GM18909 (cell line): ENCODE data around the gene RAB8A.
"Not testable (repeated sequence)": the region's sequence is repeated elsewhere in the genome, so short reads cannot be mapped to it uniquely, and the experiment has no call there.

Experiments
- ATAC-seq: cut with Tn5 transposase; IDR thresholded peaks from one replicate; pipeline ENCODE4 v1.9.1; 2021; ENCODE audit warnings: mild to moderate bottlenecking; ENCODE audit not compliant: unreplicated experiment, poor library complexity

RAB8A gene

GRCh38 chr19:16077984-16078758, 33.5 kb upstream of the RAB8A start:
- no peak for ATAC-seq

DNA sequence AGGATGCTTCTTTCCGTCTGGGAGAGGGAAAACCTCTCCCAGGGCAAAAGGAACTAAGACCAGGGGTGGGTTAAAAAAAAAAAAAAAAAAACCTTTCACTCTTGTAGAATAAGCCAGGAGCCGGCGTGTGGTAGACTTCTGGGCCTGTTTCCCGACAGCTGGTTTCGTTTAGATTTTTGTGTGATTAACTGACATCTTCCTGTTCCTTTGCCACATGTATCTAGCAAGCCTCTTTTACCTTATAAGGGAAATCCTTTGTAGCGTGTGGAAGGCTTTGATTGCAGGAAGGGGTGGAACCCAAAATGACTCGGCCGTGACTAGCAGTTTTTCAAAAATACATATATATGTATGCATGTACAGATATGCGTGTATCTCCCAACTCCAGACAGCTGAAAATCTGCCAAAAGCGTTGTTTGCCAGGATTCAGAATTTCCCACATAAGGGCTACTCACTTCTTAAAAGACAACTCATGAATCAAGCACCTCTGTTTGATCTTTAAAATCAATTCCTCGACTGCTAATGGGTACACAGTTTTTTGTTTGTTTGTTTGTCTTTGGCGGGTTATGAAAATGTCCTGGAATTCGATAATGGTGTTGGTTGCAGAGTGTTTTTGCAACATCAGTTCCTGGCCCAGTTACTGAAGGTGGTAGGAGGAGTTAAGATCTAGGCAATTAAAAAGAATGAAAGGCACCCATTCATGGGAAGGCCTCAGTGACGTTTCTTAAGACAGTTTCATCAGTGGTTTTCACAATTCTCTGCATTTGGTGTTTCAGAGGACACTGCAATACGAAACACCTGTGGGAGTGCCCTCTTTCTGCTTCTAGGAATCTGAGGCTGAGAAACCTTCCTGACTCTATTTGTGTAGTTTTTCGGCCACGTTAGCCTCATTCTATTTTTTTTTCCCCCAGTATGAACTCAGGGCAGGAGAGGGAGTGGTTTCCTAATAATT, 32.7 kb upstream of the RAB8A start:
- peak; percentile 27 for ATAC-seq

DNA sequence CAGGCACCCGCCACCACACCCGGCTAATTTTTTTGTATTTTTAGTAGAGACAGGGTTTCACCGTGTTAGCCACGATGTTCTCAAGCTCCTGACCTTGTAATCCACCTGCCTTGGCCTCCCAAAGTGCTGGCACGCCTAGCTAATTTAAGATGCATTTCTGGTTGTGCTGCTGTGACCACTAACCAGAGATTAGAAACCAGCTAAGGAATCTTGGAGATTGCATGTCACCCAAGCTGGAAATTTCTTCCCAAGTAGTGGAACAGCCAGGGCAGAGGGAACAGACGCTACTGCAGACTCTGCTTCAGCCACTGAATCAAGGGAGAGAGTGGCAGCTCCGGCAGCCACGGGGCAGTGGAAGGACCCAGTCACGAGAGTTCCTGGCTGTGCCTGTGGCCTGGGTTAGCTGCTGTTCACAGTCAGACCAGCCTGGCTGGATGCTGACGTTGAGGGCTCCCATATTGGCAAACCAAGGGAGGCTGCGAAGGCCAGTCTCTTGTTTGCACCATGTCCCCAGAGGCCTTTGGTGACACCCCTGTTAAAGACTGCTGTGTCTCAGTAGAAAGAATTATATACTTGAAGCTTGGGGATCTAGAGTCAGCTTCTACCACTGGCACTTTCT, 27.5 kb upstream of the RAB8A start:
- no peak for ATAC-seq

DNA sequence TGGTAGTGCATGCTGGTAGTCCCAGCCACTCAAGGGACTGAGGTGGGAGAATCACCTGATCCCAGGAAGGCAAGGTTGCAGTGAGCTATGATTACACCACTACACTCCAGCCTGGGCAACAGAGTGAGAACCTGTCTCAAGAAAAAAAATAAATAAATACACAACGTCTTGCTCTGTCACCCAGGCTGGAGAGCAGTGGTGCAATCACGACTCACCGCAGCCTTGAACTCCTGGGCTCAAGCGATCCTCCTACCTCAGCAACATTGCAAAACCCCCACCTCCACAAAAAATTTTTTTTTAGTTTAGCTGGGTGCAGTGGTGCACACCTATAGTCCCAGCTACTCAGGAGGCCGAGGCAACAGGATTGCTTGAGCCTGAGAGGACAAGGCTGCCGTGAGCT, 26.6 kb upstream of the RAB8A start:
- ATAC-seq = no peak

- ATAC-seq = not testable (repeated sequence)
Measured at GRCh38 chr19:16087404-16087803, 24.3 kb upstream of the RAB8A start.

- no peak for ATAC-seq
Measured at GRCh38 chr19:16087940-16088339, 23.7 kb upstream of the RAB8A start.

DNA sequence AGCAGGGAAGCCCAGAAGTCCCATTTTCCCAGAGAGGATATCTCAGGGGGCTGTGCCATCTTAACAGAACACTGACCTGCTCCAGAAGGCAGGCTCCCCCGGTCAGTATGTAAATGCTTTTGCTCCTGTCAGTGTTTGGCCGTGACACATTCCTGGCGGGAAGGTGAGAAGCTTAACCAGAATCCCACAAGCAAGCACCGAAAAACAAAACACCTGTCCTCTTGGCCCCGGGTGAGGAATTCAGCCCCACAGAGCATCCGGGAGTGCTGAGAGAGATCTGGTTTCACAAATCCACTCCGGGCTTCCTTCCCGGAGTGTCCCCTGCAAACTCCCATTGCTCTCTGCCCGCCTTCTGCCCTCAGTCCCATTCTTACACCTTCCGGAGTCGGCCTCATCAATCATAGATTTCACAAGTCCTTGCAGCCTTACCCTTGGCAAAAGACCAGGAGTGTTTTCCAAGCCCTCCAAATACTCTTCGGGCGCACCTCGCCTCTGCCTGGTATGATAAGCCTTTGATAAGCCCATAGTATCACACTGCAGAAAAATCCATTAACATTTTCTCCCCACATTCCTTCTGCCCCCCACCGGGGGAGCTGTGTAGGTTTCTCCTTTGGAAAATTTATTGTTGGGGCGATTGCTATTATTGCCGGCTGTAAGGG, 23.2 kb upstream of the RAB8A start:
- ATAC-seq = no peak

GRCh38 chr19:16089010-16089846, 22.5 kb upstream of the RAB8A start:
- ATAC-seq = no peak

GRCh38 chr19:16091546-16092475, 19.9 kb upstream of the RAB8A start:
- no peak for ATAC-seq

- ATAC-seq = no peak
Measured at GRCh38 chr19:16094360-16095070, 17.2 kb upstream of the RAB8A start.

DNA sequence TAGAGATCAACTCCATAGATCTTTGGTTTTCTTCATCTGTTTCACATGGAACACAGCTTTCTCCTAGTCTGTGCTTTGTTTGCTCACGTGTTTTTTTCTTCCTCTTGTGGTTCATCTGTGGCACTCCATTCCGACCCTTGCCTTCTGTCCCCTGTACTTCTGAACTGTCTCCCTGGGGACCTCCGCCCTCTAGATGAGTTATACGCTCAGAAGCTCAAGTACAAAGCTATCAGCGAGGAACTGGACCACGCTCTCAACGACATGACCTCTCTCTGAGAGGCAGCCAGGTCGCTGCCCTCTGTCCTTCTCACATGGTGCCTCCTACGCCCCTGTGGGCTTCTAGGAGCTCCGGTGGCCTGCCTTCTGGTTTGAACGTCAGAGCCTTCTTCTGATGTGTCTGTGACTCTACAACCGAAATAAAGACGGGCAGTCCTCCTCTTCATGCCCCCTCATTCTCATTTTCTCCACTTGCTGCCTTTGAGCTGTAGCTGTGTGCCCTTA, 16.6 kb upstream of the RAB8A start:
- ATAC-seq = no peak

GRCh38 chr19:16096280-16096855, 15.3 kb upstream of the RAB8A start:
- ATAC-seq = no peak

- no peak for ATAC-seq
Measured at GRCh38 chr19:16098416-16098768, 13.3 kb upstream of the RAB8A start.

GRCh38 chr19:16098821-16099220, 12.9 kb upstream of the RAB8A start:
- ATAC-seq = no peak

DNA sequence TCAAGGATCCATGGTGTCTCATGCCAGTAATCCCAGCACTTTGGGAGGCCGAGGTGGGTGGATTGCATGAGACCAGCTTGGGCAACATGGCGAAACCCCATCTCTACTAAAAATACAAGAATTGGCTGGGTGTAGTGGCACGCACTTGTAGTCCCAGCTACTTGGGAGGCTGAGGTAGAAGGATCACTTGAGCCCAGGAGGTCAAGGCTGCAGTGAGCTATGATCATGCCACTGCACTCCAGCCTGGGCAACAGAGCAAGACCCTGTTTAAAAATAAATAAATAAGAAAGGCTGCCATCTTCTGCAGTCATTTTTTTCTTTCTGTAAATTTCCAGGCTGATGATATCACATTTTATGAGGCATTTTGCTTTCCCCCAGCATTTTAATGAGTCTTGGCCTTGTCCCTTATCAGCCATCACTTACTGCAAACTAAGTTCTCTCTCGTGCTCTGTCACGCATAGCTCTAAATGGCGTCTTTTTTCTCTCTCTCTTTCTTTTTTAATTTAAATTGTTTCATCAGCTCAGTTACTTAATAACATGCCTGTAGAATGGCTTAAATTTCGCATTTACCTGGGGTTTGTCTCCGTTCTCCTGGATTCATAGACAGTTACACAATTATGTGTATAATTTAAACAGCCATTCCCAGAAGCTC, 12.2 kb upstream of the RAB8A start:
- not testable (repeated sequence) for ATAC-seq

DNA sequence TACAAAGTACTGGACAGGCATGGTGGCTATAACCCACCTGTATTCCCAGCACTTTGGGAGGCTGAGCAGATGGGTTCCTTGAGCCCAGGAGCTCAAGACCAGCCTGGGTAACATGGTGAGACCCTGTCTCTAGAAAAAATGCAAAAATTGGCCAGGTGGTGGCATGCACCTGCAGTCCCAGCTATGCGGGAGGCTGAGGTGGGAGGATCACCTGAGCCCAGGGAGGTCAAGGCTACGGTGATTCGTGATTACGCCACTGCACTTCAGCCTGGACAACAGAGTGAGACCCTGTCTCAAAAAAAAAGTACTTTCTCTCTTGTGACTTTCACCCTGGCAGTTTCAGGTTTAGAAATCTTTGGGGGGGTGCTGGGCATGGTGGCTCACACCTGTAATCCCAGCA, 11.2 kb upstream of the RAB8A start:
- ATAC-seq = no peak

DNA sequence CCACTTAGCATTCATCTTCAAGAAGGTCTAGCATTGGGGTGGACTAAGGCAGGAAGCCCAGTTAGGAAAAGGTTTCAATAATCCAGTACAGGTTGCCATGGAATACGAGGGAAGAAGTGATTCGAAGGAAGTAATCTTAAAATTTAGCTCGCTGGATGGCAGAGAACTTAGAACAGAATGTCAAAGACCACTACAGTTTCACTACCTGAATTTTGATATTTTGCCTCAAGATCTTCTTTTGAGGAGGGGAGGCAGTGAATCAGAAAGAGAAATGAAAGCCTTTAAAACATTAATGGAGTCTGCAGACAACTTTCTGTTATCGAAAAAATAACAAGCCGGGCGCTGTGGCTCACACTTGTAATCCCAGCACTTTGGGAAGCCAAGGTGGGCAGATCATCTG, 7.0 kb upstream of the RAB8A start:
- no peak for ATAC-seq
